AG04450 (cell line): ENCODE data around the gene C1QB. TPM values are rescaled to one million over a fixed set of nuclear protein-coding genes. Genes with fewer than 3 reads are reported as not detected.
"Not testable (repeated sequence)": the region's sequence is repeated elsewhere in the genome, so short reads cannot be mapped to it uniquely, and the experiment has no call there.

ENCODE experiments used
- CTCF ChIA-PET: fragments of 300-600, 350-600 bp; formaldehyde crosslinking; extraction: SDS; loops from one replicate; lab custom pipeline; 2022; ENCODE audit warnings: antibody characterized with exemption, inconsistent platforms; lab: Charles Lee
- POLR2A ChIA-PET: fragments of 350-600 bp; formaldehyde crosslinking; extraction: SDS; loops from one replicate; lab custom pipeline; 2021; ENCODE audit warnings: antibody characterized with exemption, inconsistent platforms; lab: Yijun Ruan, JAX
- DNase-seq: peaks from one replicate; pipeline ENCODE4 v3.0.0-alpha.2; 2011; ENCODE audit warnings: low read depth, low spot score
- H3K27ac ChIP-seq: one replicate; pipeline ENCODE4 v1.5.1; 2012; ENCODE audit warnings: low read depth, low read length, control low read depth
- H3K27me3 ChIP-seq: one replicate; pipeline ENCODE4 v1.6.0; 2012; ENCODE audit warnings: low read length; ENCODE audit not compliant: control insufficient read depth, insufficient read depth
- H3K4me3 ChIP-seq: 2 replicates; pipeline ENCODE4 v1.5.1; 2011; ENCODE audit warnings: mild to moderate bottlenecking, low read depth, low read length, control low read depth
- H3K9me3 ChIP-seq: 2 replicates; pipeline ENCODE4 v1.5.1; 2012; ENCODE audit warnings: low read length; ENCODE audit not compliant: control insufficient read depth, insufficient read depth
- polyA plus RNA-seq: library from polyadenylated mRNA; depleted of rRNA; stranded (reverse); fragments of >200 nt; gene quantifications from 2 replicates; pipeline ENCODE4 v1.2.3, GENCODE V29; 2011
- TF ChIP-seq, protein P1 (sequence below): IDR thresholded peaks from 2 replicates; pipeline ENCODE4 v1.5.1; 2011; ENCODE audit warnings: low read depth, low read length, control low read depth, inconsistent platforms

The C1QB gene
- polyA plus RNA-seq, 1 experiment, result not detected

DNA sequence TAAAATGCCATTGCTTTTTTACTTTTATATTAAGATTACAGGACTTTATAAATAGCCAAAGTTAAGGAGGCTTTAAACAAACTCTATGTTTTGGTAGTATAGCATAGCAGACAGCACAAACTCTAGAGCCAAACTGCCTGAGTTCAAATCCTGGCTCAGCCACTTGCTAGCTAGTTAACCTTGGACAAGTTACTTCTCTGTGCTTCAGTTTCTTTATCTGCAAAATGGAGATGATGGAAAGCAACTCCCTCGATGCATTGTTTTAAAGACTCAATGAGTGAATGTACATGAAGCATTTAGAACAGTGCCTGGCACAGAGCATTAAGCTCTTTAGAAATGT lies 21.3 kb downstream of the C1QB start:
- ChIA-PET POLR2A (interaction anchor here (0.8 kb wide), 1 partner anchor 214 kb away, joined by 3 read pairs; no protein-coding TSS in a partner anchor), CTCF (interaction anchor here (0.6 to 7.7 kb wide), 11 partner anchors 27 to 290 kb away, joined by 3 to 85 read pairs (median 7); no protein-coding TSS in a partner anchor)
- Histone ChIP-seq H3K27me3 (peaks cover 30% of the 10 kb centered on the region), H3K4me3 (no peak overlapping the region), H3K9me3 (no peaks in the 10 kb centered on the region; the same call in 1 of the 2 replicates), H3K27ac (no peak overlapping the region)
- TF ChIP-seq, protein P1, sequence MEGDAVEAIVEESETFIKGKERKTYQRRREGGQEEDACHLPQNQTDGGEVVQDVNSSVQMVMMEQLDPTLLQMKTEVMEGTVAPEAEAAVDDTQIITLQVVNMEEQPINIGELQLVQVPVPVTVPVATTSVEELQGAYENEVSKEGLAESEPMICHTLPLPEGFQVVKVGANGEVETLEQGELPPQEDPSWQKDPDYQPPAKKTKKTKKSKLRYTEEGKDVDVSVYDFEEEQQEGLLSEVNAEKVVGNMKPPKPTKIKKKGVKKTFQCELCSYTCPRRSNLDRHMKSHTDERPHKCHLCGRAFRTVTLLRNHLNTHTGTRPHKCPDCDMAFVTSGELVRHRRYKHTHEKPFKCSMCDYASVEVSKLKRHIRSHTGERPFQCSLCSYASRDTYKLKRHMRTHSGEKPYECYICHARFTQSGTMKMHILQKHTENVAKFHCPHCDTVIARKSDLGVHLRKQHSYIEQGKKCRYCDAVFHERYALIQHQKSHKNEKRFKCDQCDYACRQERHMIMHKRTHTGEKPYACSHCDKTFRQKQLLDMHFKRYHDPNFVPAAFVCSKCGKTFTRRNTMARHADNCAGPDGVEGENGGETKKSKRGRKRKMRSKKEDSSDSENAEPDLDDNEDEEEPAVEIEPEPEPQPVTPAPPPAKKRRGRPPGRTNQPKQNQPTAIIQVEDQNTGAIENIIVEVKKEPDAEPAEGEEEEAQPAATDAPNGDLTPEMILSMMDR, result no peak
- DNase-seq, result no peak

DNA sequence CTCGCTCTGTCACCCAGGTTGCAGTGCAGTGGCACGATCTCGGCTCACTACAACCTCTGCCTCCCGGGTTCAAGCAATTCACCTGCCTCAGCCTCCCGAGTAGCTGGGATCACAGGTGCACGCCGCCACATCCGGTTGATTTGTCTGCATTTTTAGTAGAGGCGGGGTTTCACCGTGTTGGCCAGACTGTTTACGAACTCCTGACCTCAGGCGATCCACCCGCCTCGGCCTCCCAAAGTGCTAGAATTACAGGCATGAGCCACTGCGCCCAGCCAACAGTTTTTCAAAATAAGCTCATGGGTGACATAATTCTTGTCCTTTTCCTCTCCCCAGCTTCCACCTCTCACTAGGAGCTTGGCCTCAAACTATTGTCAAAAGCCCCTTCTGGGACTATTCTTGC lies 23.1 kb downstream of the C1QB start:
- H3K4me3 ChIP-seq, H3K9me3 ChIP-seq, H3K27ac ChIP-seq, DNase-seq: not testable (repeated sequence)
- ChIA-PET CTCF (interaction anchor here (1.2 to 7.7 kb wide), 3 partner anchors 28 to 254 kb away, joined by 3 to 85 read pairs (median 5); no protein-coding TSS in a partner anchor), POLR2A (interaction anchor here (0.6 kb wide), 1 partner anchor 292 kb away, joined by 3 read pairs; no protein-coding TSS in a partner anchor)
- H3K27me3 ChIP-seq, result peaks cover 30% of the 10 kb centered on the region

DNA sequence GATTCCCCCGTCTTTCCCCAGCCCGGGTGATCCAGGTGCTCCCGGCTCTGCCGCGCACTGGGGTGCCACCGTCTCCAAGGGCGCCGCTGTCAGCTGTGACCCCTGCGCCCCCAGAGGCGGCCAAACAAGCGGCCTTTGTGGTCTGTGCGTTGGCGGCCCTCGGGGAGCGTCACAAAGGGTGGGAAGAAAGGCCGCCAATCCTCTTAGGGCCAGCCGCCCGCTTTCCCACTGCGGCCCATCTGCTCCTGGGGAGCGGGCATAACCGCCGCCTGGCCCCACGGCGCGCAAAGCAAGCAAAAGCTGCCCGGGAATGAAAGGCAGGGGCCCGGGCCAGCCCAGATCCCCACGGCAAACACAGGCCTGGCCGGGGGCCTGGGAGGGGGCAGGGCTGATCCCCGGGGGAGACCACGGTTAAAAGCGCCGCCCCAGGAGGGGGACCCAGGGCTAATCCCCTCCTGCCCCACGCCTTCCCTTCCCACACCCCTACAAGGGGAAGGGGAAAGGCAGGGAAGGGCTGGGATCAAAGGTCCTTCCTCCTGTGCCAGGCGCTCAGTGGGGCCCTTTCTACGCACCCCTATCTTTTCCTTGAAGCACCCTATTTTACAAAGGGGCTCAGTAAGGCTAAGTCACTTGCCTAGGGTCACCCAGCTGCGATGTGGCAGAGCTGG lies 24.0 kb downstream of the C1QB start:
- POLR2A ChIA-PET, result no interaction called here
- H3K4me3 ChIP-seq, result no peak overlapping the region
- TF ChIP-seq, protein P1, result no peak
- peaks cover 23% of the 10 kb centered on the region for H3K27me3 ChIP-seq
- peak overlapping the region; percentile 2 for H3K27ac ChIP-seq
- no peaks in the 10 kb centered on the region; the same call in 1 of the 2 replicates for H3K9me3 ChIP-seq
- CTCF ChIA-PET, result interaction anchor here (1.2 to 7.7 kb wide), 3 partner anchors 185 to 254 kb away, joined by 3 to 85 read pairs (median 5); no protein-coding TSS in a partner anchor
- no peak for DNase-seq

DNA sequence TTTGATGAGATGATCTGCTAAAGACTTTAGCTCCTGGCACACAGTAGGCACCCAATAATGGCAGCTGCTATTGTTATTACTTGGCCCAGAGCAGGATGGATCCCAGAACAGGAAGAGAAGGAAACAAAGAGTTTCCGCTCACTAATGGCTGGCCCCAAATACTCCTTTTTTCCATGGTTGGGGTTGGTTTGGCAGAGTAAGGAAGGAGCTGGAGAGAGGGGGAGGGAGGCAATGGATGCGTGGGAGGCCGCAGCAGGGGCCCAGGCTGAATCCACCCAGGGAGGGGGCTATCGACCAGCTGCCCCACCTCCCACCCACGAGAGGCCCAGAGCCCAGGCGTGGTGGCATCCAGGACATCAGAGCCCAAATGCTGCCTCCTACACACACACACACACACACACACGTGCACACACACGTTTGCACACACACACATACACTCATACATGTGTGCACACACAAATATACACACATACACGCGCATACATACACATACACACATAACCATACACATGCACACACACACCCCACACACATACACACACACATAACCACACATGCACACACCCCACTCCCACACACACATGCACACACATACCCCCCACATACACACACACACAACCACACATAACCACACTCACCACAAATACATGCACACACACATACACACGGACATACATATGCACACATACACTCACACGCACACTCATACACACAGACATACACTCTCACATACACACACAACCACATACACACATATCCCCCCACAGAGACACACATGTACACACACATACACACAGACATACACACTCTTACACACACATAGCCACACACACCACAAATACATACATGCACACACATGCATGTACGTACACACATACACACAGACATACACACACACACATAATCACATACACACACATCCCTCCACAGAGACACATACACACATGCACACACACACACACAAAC lies 25.2 kb downstream of the C1QB start:
- Histone ChIP-seq H3K27me3 (peaks cover 17% of the 10 kb centered on the region), H3K4me3 (no peak overlapping the region), H3K9me3 (no peaks in the 10 kb centered on the region; the same call in 1 of the 2 replicates), H3K27ac (no peak overlapping the region)
- no peak for DNase-seq
- ChIA-PET CTCF (interaction anchor here (1.2 kb wide), 1 partner anchor 252 kb away, joined by 3 read pairs; no protein-coding TSS in a partner anchor), POLR2A (no interaction called here)
- TF ChIP-seq, protein P1, result no peak

DNA sequence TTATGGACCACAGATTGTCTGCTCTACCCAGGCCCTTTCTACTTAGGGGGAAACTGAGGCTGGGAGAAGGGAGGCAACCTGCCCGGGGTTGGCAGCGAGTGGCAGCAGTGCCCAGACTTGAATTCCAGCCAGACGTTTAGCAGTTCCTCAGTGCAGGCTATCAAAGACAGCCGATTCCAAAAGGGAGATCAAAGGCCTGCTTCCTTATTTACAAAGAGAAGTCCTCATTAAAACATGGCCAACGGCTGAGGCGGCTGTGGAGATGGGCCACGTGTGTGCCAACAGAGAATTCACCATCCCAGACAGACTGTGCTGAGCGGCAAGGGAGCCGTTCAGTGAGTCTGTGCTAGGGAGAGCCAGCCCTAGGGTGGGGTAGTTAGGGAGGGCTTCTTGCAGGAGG lies 27.7 kb downstream of the C1QB start:
- Histone ChIP-seq H3K9me3 (no peaks in the 10 kb centered on the region; the same call in 1 of the 2 replicates), H3K27ac (no peak overlapping the region), H3K27me3 (peaks cover 11% of the 10 kb centered on the region), H3K4me3 (no peak overlapping the region)
- DNase-seq, result no peak
- ChIA-PET POLR2A (no interaction called here), CTCF (no interaction called here)
- TF ChIP-seq, protein P1, result no peak
